Esophagus muscularis mucosa (tissue), 4 donors: ENCODE measurements around the gene DLX6.

Experiments used
- EP300 ChIP-seq: sonication (generic); formaldehyde crosslinking; IDR thresholded peaks from one replicate; pipeline ENCODE4 v1.6.1; 2017; ENCODE audit warnings: antibody characterized with exemption
- POLR2A ChIP-seq: fragments of 450-650 bp; IDR thresholded peaks from one replicate; pipeline ENCODE4 v1.6.1; 2017; ENCODE audit warnings: antibody characterized with exemption, moderate library complexity, mild to moderate bottlenecking, low read depth
- POLR2AphosphoS5 ChIP-seq, 2 donors: sonication (generic); formaldehyde crosslinking; IDR thresholded peaks; one replicate each; pipeline ENCODE4 v1.6.1; 2017; ENCODE audit warnings: antibody characterized with exemption in 2 of 2
- TF ChIP-seq, protein P1 (sequence below), 3 experiments: fragments of 200-600 bp in 2 of 3; fragments of 450-650 bp in 1 of 3; sonication (generic) in 2 of 3; IDR thresholded peaks; one replicate each; pipeline ENCODE4 v1.5.1; 2017 to 2019; ENCODE audit warnings: antibody characterized with exemption in 3 of 3, mild to moderate bottlenecking in 2 of 3, moderate library complexity in 1 of 3

DNA sequence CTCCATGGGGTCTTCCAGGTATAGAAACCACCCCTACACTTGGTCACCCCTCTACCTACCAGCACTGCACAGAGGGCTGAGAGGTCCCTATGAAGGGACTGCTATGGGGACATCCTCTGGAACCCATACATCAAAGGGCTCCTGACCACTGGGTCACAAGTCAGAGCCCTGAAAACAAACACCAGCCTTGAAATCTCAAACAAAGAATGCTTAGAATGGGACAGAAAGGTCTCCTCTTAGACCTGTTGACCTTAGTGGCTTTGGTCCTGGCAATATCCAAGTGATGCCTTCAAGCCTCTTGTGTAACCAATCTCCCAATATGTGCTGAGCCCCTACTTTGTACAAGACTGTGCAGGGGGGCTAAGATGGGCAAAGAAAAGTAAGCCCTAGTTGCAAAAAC, 34.6 kb upstream of the DLX6 start:
- TF ChIP-seq, protein P1, sequence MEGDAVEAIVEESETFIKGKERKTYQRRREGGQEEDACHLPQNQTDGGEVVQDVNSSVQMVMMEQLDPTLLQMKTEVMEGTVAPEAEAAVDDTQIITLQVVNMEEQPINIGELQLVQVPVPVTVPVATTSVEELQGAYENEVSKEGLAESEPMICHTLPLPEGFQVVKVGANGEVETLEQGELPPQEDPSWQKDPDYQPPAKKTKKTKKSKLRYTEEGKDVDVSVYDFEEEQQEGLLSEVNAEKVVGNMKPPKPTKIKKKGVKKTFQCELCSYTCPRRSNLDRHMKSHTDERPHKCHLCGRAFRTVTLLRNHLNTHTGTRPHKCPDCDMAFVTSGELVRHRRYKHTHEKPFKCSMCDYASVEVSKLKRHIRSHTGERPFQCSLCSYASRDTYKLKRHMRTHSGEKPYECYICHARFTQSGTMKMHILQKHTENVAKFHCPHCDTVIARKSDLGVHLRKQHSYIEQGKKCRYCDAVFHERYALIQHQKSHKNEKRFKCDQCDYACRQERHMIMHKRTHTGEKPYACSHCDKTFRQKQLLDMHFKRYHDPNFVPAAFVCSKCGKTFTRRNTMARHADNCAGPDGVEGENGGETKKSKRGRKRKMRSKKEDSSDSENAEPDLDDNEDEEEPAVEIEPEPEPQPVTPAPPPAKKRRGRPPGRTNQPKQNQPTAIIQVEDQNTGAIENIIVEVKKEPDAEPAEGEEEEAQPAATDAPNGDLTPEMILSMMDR (IDR thresholded peaks at IDR 0.05) = no peak
- TF ChIP-seq POLR2A (no peak), POLR2AphosphoS5 (IDR thresholded peaks at IDR 0.05) (no peak), EP300 (no peak)
